ENCODE results near the gene C5orf24.

The C5orf24 gene

DNA sequence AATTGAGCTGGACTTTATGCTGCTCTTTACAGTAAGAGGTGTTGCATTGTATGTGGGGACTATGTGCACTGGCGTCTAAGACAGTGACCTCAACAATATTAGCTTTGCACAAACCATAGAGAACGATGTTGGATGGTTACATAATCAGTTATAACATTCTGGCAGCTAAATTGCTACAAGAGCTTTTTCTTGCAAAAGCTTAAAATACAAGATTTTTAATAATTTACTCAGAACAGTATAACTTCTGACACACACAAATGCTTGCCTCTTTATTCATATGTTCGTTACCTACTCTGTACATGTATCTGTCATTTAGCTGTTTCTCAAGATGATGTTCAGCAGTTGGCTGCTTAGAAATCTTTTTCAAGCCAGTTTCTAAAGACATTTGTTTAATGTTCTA, 11.6 kb downstream of the C5orf24 start:
- no peak overlapping the region for H3K27ac ChIP-seq
- H3K4me3 ChIP-seq = no peak overlapping the region
- no peak for DNase-seq (ENCODE audit: low spot score)
- TF ChIP-seq, protein P1, sequence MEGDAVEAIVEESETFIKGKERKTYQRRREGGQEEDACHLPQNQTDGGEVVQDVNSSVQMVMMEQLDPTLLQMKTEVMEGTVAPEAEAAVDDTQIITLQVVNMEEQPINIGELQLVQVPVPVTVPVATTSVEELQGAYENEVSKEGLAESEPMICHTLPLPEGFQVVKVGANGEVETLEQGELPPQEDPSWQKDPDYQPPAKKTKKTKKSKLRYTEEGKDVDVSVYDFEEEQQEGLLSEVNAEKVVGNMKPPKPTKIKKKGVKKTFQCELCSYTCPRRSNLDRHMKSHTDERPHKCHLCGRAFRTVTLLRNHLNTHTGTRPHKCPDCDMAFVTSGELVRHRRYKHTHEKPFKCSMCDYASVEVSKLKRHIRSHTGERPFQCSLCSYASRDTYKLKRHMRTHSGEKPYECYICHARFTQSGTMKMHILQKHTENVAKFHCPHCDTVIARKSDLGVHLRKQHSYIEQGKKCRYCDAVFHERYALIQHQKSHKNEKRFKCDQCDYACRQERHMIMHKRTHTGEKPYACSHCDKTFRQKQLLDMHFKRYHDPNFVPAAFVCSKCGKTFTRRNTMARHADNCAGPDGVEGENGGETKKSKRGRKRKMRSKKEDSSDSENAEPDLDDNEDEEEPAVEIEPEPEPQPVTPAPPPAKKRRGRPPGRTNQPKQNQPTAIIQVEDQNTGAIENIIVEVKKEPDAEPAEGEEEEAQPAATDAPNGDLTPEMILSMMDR (IDR thresholded peaks at IDR 0.05) = no peak

DNA sequence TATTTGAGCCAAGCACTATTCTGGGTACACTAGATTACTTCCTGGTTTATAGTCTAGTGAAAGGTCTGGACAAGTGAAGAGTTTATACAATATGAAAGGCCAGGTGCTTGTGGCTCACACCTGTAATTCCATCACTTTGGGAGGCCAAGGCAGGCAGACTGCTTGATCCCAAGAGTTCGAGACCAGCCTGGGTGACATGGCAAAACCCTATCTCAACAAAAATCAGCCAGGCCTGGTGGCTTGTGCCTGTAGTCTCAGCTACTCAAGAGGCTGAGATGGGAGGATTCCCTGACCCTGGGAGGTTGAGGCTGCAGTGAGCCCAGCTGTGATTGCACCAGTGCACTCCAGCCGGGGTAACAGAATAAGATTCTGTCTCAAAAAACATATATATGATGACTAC, 18.9 kb downstream of the C5orf24 start:
- no peak for DNase-seq (ENCODE audit: low spot score)
- Histone ChIP-seq H3K27ac (no peak overlapping the region), H3K4me3 (no peak overlapping the region)
- TF ChIP-seq, protein P1 (IDR thresholded peaks at IDR 0.05) = no peak

DNA sequence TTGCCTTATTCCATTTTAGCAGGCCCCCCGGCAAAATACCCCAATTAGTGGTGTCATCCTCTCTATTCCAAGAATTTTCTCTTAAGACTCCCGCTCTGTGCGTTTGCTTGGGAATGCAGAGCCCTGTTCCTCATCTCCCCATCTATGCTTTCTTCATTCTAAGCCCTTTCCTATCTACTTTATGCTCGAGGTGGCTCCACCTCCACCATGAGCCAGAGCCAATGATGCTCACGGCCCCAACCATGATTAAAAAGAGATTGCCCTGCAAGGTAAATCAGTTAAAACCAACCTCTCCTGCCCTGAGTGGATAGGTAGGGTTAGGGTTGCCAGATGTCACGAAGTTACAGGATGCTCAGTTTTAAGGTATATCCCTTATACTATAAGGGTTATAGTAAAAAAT, 27.7 kb downstream of the C5orf24 start:
- DNase-seq (ENCODE audit: low spot score) = no peak
- H3K27ac ChIP-seq = peak overlapping the region; percentile 97

DNA sequence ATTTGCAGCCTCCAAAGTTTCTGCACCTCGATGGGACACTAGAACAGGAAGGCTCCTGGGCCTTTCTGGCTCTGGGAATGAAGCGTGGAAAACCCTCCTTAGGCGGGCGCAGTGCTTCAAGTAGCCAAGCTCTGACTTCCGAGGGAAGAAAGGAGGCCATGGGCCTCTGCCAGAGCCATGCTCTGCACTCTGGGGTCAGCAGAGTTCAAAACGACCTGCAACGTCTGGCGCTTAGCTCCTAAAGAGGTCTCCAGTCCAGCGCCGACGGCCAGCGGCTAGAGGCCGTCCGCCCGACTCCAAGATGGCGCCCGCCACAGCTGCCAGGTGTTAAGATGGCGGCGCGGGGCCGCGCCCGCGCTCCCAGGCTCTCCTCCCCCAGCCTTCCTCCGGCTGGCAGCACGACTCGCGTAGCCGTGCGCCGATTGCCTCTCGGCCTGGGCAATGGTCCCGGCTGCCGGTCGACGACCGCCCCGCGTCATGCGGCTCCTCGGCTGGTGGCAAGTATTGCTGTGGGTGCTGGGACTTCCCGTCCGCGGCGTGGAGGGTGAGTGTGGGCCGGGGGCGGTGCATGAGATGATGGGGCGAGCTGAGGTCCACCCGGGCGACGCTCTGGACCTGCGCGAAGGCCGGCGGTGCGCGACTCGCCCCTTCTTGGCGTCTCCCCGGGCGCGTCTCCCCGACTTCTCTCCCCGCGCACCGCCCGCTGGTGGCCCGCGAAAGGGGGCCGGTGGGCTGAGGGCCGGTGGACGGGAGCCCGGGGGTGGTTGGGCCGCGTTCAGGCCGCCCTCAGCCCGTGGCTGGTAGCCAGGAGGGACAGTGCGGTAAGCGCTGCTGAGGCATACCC, 28.4 kb downstream of the C5orf24 start, which contains the start of gene TXNDC15:
Gene TXNDC15, plus strand, starts transcription at position 385 of the 844 bp plus-strand sequence. Its CDS starts 57 bp downstream, at position 442.
- TF ChIP-seq, protein P1 (IDR thresholded peaks at IDR 0.05) = no peak

More for the DNA sequence above, 27.7 kb downstream of the C5orf24 start:
- TF ChIP-seq, protein P1 (IDR thresholded peaks at IDR 0.05) = no peak
- H3K4me3 ChIP-seq = peak overlapping the region; percentile 90

DNA sequence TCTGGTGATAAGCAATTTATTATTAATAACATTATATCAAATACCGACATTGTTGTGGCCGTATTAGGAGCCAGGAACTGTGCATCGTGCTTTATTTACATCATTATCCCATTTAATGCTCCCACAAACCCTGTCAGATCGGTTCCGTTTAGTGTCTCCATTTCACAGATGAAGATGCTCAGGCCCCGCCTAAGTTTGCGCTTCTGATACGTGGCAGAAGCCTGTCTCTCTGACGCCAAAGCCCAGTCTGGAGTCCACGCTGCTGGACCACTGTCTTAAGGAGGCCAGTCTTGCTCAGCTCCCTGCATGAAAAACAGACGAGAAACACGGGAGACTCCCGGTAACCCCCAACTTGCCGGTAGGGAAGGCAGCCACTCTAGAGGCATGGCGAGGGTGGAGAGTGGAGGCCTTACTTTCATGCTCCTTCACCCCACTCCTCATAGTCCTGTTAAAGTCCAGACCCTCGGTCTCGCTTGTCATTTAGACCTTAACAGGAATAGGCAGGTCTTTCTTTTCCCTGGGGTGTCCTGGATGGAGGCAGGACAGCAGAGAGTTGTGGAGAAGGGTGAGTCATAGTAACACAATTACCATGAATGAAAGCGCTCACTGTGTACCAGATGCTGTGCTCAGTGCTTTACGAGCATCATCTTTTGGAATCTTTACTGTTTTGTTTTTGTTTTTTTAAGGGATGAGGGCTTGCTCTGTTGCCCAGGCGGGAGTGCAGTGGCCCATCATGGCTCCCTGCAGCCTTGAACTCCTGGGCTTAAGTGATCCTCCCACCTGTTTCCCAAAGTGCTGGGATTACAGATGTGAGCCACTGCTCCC, 29.3 kb downstream of the C5orf24 start:
- Histone ChIP-seq H3K27ac (peak overlapping the region; percentile 97), H3K4me3 (peak overlapping the region; percentile 90)
- peak; percentile 80 for DNase-seq (ENCODE audit: low spot score)
- TF ChIP-seq, protein P1 (IDR thresholded peaks at IDR 0.05) = no peak

More for the DNA sequence above, 28.4 kb downstream of the C5orf24 start, which contains the start of gene TXNDC15:
- H3K27ac ChIP-seq = peak within 1 kb of the TSS; percentile 97
- peak; percentile 89 for DNase-seq (ENCODE audit: low spot score)
- peak within 1 kb of the TSS; percentile 90 for H3K4me3 ChIP-seq

DNA sequence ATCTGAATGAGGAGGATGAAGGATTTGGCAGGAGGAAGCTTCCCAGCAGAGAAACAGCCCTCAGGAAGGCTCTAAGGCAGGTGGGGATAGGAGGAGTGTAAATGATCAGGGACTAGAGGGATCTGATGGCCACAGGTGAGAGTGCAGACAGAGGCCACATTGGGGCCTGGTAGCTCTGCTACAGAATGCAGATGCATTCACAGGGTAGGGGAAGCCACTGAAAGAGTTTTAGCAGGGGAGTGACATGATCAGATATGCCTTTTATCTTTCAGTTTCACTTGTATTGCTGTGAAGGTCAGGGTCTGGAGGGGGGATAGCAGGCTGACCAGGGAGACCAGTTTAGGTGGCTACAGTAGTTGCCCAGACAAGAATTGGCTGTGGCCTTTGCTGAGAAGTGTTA, 31.4 kb downstream of the C5orf24 start:
- no peak for DNase-seq (ENCODE audit: low spot score)
- TF ChIP-seq, protein P1 (IDR thresholded peaks at IDR 0.05) = no peak
- Histone ChIP-seq H3K27ac (no peak overlapping the region), H3K4me3 (no peak overlapping the region)

Measured in coronary artery (tissue), 2 donors.